ENCODE data around the gene CIRBP. TPM values are rescaled to one million over a fixed set of nuclear protein-coding genes. Genes with fewer than 3 reads are reported as not detected.

Gene CIRBP
- total and polyA plus RNA-seq, 2 of the 13 experiments (the other 11 are each of a cell fraction or from before 2014, with no cell fraction given) = 133 to 140 TPM

DNA sequence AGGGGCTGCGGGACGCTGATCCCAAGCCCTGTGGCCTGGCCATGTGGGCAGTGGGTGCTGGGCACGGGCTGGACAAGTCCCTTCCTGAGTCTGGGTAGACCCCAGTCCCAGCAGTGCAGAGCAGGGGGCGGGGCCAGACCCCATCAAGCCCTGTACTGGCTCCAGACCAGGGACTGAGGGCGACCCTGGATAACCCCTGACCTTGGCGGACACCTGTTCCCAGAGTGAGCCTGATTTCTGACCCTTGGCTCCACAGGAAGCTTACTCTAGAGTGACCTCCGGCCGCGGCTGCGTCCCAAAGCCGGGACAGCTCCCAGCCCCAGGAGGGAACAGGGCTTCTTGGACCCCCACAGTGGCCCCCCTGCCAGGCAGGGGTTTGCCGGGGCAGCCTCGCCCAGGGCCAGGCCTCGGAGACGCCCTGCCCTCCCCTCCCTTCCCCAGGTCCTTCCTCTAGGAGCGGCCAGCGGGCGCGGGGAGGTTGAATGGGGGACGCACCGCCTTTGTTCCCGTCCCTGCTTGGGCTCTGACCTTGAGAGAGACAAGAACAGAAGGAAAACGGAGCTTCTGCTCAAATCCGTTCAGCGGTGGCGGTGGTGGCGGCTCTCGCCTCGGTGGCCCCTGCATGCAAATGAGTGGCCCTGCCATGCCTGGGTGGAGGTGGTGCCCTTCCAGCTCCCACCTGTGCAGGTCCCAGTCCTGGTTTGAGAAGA lies 14.2 kb downstream of the CIRBP start (continued):
- TF ChIP-seq ZNF646 (CRISPR knock-in tag; IDR thresholded peaks at IDR 0.05) = no peak
- no peak for TF ChIP-seq ZSCAN20 (CRISPR knock-in tag; IDR thresholded peaks at IDR 0.05; ENCODE audit: borderline replicate concordance)
- peak; percentile 46; the same call in 1 of the 2 replicates for TF ChIP-seq RAD21 (CRISPR knock-in tag; IDR thresholded peaks at IDR 0.05)
- TF ChIP-seq SPEN (CRISPR knock-in tag; IDR thresholded peaks at IDR 0.05; ENCODE audit: low read depth) = peak; percentile 60; the same call in 1 of the 2 replicates
- peak; percentile 61 for TF ChIP-seq HOXA3 (CRISPR knock-in tag; IDR thresholded peaks at IDR 0.05)
- TF ChIP-seq ZNF431 (CRISPR knock-in tag; IDR thresholded peaks at IDR 0.05; ENCODE audit: borderline replicate concordance, low read depth) = no peak
- TF ChIP-seq SMAD1 (CRISPR knock-in tag; IDR thresholded peaks at IDR 0.05; ENCODE audit: borderline replicate concordance, low read depth) = peak; percentile 54; the same call in 1 of the 2 replicates
- no peak for TF ChIP-seq JARID2 (CRISPR knock-in tag; IDR thresholded peaks at IDR 0.05; ENCODE audit: insufficient replicate concordance)
- peak; percentile 77 for TF ChIP-seq HDAC1 (CRISPR knock-in tag; IDR thresholded peaks at IDR 0.05)
- no peak; the same call in 1 of the 2 replicates for TF ChIP-seq ZNF691 (CRISPR knock-in tag; IDR thresholded peaks at IDR 0.05; ENCODE audit: borderline replicate concordance, low read depth)
- TF ChIP-seq HNF4A (CRISPR knock-in tag; IDR thresholded peaks at IDR 0.05) = peak; percentile 86
- TF ChIP-seq ZNF292 (CRISPR knock-in tag; IDR thresholded peaks at IDR 0.05; ENCODE audit: borderline replicate concordance, low read depth) = no peak
- 0 out of 2 replicates have a peak, but pooled peaks have one; percentile 48 for TF ChIP-seq ZSCAN31 (CRISPR knock-in tag; IDR thresholded peaks at IDR 0.05; ENCODE audit: low read depth)
- TF ChIP-seq MEIS2 (CRISPR knock-in tag; IDR thresholded peaks at IDR 0.05) = no peak
- TF ChIP-seq SKI (IDR thresholded peaks at IDR 0.05; ENCODE audit: partially characterized antibody) = peak; percentile 82
- no peak for TF ChIP-seq XBP1 (CRISPR knock-in tag; IDR thresholded peaks at IDR 0.05)
- no peak for TF ChIP-seq ZNF235 (CRISPR knock-in tag; IDR thresholded peaks at IDR 0.05; ENCODE audit: borderline replicate concordance)
- TF ChIP-seq, protein P1, sequence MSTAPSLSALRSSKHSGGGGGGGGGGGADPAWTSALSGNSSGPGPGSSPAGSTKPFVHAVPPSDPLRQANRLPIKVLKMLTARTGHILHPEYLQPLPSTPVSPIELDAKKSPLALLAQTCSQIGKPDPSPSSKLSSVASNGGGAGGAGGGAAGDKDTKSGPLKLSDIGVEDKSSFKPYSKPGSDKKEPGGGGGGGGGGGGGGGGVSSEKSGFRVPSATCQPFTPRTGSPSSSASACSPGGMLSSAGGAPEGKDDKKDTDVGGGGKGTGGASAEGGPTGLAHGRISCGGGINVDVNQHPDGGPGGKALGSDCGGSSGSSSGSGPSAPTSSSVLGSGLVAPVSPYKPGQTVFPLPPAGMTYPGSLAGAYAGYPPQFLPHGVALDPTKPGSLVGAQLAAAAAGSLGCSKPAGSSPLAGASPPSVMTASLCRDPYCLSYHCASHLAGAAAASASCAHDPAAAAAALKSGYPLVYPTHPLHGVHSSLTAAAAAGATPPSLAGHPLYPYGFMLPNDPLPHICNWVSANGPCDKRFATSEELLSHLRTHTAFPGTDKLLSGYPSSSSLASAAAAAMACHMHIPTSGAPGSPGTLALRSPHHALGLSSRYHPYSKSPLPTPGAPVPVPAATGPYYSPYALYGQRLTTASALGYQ (CRISPR knock-in tag; IDR thresholded peaks at IDR 0.05) = peak; percentile 35; the same call in 1 of the 2 replicates
- TF ChIP-seq, protein P2, sequence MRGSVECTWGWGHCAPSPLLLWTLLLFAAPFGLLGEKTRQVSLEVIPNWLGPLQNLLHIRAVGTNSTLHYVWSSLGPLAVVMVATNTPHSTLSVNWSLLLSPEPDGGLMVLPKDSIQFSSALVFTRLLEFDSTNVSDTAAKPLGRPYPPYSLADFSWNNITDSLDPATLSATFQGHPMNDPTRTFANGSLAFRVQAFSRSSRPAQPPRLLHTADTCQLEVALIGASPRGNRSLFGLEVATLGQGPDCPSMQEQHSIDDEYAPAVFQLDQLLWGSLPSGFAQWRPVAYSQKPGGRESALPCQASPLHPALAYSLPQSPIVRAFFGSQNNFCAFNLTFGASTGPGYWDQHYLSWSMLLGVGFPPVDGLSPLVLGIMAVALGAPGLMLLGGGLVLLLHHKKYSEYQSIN (CRISPR knock-in tag; IDR thresholded peaks at IDR 0.05; ENCODE audit: borderline replicate concordance) = no peak

Data from HepG2 (cell line).